MM.1S (cell line): ENCODE results near the gene PSMD14.

Experiments
- DNase-seq: peaks from one replicate; pipeline ENCODE4 v3.0.0-alpha.2; 2015
- H2AFZ ChIP-seq: fragments of 300-600 bp; sonication (generic); 2 replicates; pipeline ENCODE4 v1.6.0; 2016; ENCODE audit warnings: antibody characterized with exemption, low read length
- H3F3A ChIP-seq: fragments of 300-600 bp; sonication (generic); 2 replicates; pipeline ENCODE4 v1.6.1; 2016; ENCODE audit warnings: mild to moderate bottlenecking, antibody characterized with exemption, low read length, moderate library complexity, mixed read lengths; ENCODE audit not compliant: insufficient read depth
- H3K27ac ChIP-seq: fragments of 300-600 bp; sonication (generic); 2 replicates; pipeline ENCODE4 v1.5.1; 2016; ENCODE audit warnings: mild to moderate bottlenecking, low read length
- H3K27me3 ChIP-seq: fragments of 300-600 bp; sonication (generic); replicated peaks from 2 replicates; pipeline ENCODE4 v1.6.0; 2016; ENCODE audit warnings: low read length; ENCODE audit not compliant: insufficient read depth
- H3K36me3 ChIP-seq: fragments of 300-600 bp; sonication (generic); replicated peaks from 2 replicates; pipeline ENCODE4 v1.6.1; 2016; ENCODE audit warnings: mild to moderate bottlenecking, low read length, mixed read lengths; ENCODE audit not compliant: insufficient read depth
- H3K4me1 ChIP-seq: fragments of 300-600 bp; sonication (generic); 2 replicates; pipeline ENCODE4 v1.6.1; 2016; ENCODE audit warnings: low read length, mixed read lengths
- H3K4me2 ChIP-seq: fragments of 300-600 bp; sonication (generic); 2 replicates; pipeline ENCODE4 v1.6.0; 2016; ENCODE audit warnings: low read depth, low read length
- H3K4me3 ChIP-seq: fragments of 300-600 bp; sonication (generic); 2 replicates; pipeline ENCODE4 v1.5.1; 2016; ENCODE audit warnings: low read length, mixed read lengths
- H3K79me2 ChIP-seq: fragments of 300-600 bp; sonication (generic); 2 replicates; pipeline ENCODE4 v1.6.1; 2016; ENCODE audit warnings: mixed run types, low read length, mixed read lengths
- H3K9ac ChIP-seq: fragments of 300-600 bp; sonication (generic); 2 replicates; pipeline ENCODE4 v1.6.1; 2016; ENCODE audit warnings: low read length, mixed read lengths
- H3K9me2 ChIP-seq: fragments of 300-600 bp; sonication (generic); replicated peaks from 2 replicates; pipeline ENCODE4 v1.6.1; 2016; ENCODE audit warnings: mild to moderate bottlenecking, low read length, mixed read lengths; ENCODE audit not compliant: insufficient read depth
- H3K9me3 ChIP-seq: fragments of 300-600 bp; sonication (generic); replicated peaks from 2 replicates; pipeline ENCODE4 v1.6.1; 2016; ENCODE audit warnings: mild to moderate bottlenecking, low read length, mixed read lengths; ENCODE audit not compliant: insufficient read depth
- H4K20me1 ChIP-seq: fragments of 300-600 bp; sonication (generic); 2 replicates; pipeline ENCODE4 v1.6.1; 2016; ENCODE audit warnings: mild to moderate bottlenecking, low read length, moderate library complexity, mixed read lengths; ENCODE audit not compliant: insufficient read depth
- EZH2 ChIP-seq: fragments of 300-600 bp; sonication (generic); optimal IDR thresholded peaks from 2 replicates; pipeline ENCODE3; 2017; ENCODE audit warnings: low read depth, mild to moderate bottlenecking, antibody characterized with exemption, low read length, mixed read lengths
- EZH2phosphoT487 ChIP-seq: fragments of 300-600 bp; sonication (generic); IDR thresholded peaks from 2 replicates; pipeline ENCODE4 v1.6.1; 2018; ENCODE audit warnings: antibody characterized with exemption, low read length
- TF ChIP-seq, protein P1 (sequence below): fragments of 300-600 bp; sonication (generic); IDR thresholded peaks from 2 replicates; pipeline ENCODE4 v1.5.1; 2016; ENCODE audit warnings: antibody characterized with exemption, low read length, mixed read lengths

Gene PSMD14

DNA sequence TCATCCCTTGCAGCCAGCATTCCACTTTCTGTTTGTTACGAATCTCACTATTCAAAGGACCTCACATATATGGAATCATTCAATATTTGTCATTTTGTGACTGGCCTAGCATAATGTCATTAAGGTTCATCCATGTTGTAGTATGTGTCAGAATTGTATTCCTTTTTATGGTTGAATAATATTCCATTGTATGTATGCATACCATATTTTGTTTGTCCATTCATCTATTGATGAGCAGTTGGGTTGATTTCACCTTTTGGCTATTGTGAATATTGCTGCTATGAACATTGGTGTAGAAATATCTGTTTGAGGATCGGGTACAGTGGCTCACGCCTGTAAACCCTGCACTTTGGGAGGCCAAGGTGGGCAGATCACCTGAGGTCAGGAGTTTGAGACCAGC is 35.0 kb downstream of the PSMD14 start:
- no peak overlapping the region for H3K4me3 ChIP-seq
- no peaks in the 10 kb centered on the region; the same call in 1 of the 2 replicates for H3K36me3 ChIP-seq
- no peak for TF ChIP-seq EZH2
- no peak for TF ChIP-seq EZH2phosphoT487
- TF ChIP-seq, protein P1, sequence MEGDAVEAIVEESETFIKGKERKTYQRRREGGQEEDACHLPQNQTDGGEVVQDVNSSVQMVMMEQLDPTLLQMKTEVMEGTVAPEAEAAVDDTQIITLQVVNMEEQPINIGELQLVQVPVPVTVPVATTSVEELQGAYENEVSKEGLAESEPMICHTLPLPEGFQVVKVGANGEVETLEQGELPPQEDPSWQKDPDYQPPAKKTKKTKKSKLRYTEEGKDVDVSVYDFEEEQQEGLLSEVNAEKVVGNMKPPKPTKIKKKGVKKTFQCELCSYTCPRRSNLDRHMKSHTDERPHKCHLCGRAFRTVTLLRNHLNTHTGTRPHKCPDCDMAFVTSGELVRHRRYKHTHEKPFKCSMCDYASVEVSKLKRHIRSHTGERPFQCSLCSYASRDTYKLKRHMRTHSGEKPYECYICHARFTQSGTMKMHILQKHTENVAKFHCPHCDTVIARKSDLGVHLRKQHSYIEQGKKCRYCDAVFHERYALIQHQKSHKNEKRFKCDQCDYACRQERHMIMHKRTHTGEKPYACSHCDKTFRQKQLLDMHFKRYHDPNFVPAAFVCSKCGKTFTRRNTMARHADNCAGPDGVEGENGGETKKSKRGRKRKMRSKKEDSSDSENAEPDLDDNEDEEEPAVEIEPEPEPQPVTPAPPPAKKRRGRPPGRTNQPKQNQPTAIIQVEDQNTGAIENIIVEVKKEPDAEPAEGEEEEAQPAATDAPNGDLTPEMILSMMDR = no peak
- no peak overlapping the region for H2AFZ ChIP-seq
- no peaks in the 10 kb centered on the region for H3K9me3 ChIP-seq
- H3F3A ChIP-seq = no peaks in the 10 kb centered on the region
- H3K27me3 ChIP-seq = no peaks in the 10 kb centered on the region
- no peak overlapping the region for H3K9ac ChIP-seq
- H3K9me2 ChIP-seq = no peaks in the 10 kb centered on the region
- H4K20me1 ChIP-seq = peaks cover 22% of the 10 kb centered on the region
- H3K4me2 ChIP-seq = no peak overlapping the region
- no peak overlapping the region for H3K27ac ChIP-seq
- H3K4me1 ChIP-seq = no peaks in the 10 kb centered on the region
- peaks cover 85% of the 10 kb centered on the region for H3K79me2 ChIP-seq
- DNase-seq = no peak

DNA sequence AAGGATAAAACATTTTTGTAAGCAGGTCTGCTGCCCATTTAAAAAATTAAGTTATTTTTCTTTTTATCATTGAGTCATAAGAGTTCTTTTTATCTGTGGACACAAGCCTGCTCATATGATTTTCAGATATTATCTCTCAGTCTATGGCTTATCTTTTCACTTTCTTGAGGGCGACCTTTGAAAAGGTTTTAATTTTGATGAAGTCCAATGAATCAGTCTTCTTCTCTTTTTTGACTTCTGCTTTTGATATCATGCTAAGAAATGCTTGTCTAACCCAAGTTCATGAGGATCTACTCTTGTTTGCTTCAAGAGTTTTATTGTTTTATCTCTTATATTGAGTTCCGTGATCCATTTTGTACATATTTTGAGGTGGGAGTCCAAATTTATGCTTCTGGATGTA is 36.5 kb downstream of the PSMD14 start:
- H3K4me3 ChIP-seq = no peak overlapping the region

DNA sequence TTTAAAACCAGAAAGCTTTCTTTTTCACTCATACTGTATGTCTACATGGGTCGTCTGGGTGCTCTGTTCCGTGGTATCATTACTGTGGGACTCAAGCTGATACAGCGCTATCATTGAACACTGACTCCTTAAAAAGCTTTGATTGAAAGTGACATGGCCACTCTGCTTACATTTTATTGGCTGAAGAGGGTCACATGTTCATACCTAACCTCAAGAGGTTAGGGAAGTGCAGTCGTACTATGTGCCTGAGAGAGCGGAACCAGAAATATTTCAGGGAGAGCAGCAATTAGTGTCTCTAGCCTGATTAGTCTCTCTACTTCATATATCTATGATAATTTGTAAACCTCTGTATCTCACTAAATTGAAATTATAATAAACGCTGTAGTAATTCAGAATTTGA is 43.5 kb downstream of the PSMD14 start:
- Histone ChIP-seq H3K36me3 (no peaks in the 10 kb centered on the region; the same call in 1 of the 2 replicates), H3F3A (no peaks in the 10 kb centered on the region), H3K27me3 (no peaks in the 10 kb centered on the region), H3K27ac (no peak overlapping the region), H3K4me3 (no peak overlapping the region), H3K79me2 (peaks cover 98% of the 10 kb centered on the region), H3K9me2 (no peaks in the 10 kb centered on the region), H3K4me2 (no peak overlapping the region), H3K9ac (no peak overlapping the region), H4K20me1 (peaks cover 43% of the 10 kb centered on the region), H3K4me1 (no peaks in the 10 kb centered on the region), H2AFZ (no peak overlapping the region), H3K9me3 (no peaks in the 10 kb centered on the region)
- no peak for DNase-seq
- TF ChIP-seq, protein P1 = no peak
- no peak for TF ChIP-seq EZH2phosphoT487
- no peak for TF ChIP-seq EZH2

More for the DNA sequence above, 36.5 kb downstream of the PSMD14 start:
- DNase-seq = no peak
- H3K4me1 ChIP-seq = no peaks in the 10 kb centered on the region
- H3K27me3 ChIP-seq = no peaks in the 10 kb centered on the region
- no peak overlapping the region for H3K4me2 ChIP-seq
- TF ChIP-seq, protein P1 = no peak
- no peak for TF ChIP-seq EZH2phosphoT487
- no peak for TF ChIP-seq EZH2
- H3K9me2 ChIP-seq = no peaks in the 10 kb centered on the region
- no peak overlapping the region for H2AFZ ChIP-seq
- H4K20me1 ChIP-seq = peaks cover 29% of the 10 kb centered on the region
- no peaks in the 10 kb centered on the region; the same call in 1 of the 2 replicates for H3K36me3 ChIP-seq
- H3K27ac ChIP-seq = no peak overlapping the region
- no peaks in the 10 kb centered on the region for H3F3A ChIP-seq
- no peaks in the 10 kb centered on the region for H3K9me3 ChIP-seq
- no peak overlapping the region for H3K9ac ChIP-seq
- H3K79me2 ChIP-seq = peaks cover 89% of the 10 kb centered on the region
